Ureter (tissue), 1 donor: Measurements from ENCODE around the gene RABGAP1. TPM values are rescaled to one million over a fixed set of nuclear protein-coding genes. Genes with fewer than 3 reads are reported as not detected.
A peak's percentile ranks its signal among the peaks of the same experiment; 100 is the strongest.

ENCODE experiments used
- DNase-seq: peaks from one replicate; pipeline ENCODE4 v3.0.0-alpha.2; 2020; ENCODE audit warnings: low spot score
- total RNA-seq: library from RNA; stranded (reverse); gene quantifications from one replicate; pipeline ENCODE4 v1.2.4, GENCODE V29; 2023
- donor health status: DM: yes; HTN: yes; CAD: no.

RABGAP1 gene
- total RNA-seq, 1 donor from 2014 or later, result 96.4 TPM

GRCh38 chr9:123109540-123110279 lies 168.9 kb downstream of the RABGAP1 start:
- no peak for DNase-seq

DNA sequence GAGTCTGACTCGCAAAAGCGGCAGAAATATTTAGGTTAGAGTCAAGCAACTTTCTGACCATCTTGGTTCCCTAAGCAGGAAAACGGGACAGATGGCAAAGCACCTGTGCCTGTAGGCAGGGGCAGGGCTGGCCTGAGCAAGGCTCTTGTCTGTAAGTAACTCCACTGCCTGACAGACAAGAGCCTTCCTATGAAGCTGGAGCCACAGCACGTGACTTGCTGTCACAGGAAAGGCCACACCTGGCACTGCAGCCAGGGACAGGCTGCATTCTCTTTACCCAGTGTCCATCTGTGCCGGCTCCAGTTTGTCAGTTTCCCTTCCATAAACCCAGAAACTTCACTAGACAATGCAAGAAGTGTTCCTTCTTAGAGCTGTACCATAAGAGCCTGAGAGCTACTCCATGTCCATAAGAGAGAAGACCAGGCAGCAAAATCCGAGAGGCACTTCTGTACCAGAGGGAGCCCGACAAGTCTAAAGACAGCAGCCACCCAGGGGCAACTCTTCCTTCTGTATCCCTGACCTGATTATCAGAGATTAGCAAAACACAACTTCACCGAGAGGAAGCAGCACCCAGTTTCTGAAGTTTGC lies 170.7 kb downstream of the RABGAP1 start:
- no peak for DNase-seq

DNA sequence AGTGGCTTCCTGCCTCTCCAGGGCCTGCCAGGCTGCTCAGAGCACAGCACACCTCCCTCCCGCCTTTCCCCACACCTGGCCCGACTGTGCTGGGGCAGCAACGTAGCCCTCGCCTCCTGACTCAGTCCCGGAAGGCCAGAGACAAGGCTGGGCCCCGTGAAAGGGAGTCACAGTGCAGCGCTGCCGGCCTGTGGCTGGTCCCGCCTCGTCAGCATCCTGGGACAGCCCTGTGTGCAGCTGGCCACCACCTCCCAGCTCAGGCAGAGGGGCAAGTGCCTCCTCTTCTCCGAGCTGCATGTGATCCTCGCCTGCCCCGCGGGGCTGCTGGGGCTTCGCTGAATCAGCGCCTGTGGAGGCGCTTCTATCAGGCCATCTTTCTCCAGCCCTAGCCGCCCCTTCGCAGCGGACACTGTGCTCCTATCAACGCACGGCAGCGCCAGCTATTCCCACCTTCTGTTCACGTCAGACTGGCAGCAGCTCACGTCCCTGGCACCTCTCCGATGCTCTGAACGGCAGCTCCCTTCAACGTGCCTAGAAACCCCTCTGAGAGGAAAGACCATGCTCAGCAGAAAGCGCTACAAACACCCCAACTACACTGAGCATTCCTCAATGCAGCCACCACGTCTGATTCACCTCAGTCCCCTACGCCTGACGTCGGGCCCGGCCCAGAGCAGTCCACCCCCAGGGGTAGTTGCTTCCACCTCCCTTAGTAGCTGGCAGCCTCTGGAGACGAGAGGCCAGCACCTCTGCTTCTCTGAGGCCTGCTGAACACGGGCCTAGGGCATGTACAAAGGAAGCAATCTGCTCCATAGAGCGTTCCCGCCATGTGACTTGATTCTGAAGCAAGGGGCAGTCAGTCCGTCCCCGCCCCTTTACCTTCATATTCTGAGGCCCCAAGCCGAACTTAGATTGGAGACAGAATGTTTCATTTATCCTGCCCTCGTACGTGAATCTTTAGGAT lies 171.5 kb downstream of the RABGAP1 start:
- DNase-seq, result peak; percentile 75

DNA sequence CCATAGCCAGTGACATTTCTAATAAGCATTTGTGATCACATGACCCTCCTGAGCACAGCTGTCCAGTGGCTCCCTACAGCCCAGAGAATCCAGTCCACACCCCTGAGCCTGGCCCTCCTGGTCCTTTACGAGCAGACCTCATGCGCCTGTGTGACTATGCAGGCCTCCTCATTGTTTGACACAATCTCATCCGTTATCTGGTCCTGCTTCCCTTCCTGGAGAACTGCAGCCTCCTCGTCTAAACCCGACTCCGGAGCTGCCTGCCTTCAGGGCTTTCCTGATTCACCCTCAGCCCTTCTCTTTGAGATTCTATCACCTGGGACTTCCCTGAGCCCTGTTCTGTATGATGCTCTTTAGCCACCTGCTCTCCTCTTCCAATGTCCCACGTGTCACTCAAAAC lies 172.4 kb downstream of the RABGAP1 start:
- DNase-seq, result no peak

GRCh38 chr9:123115146-123115913 lies 174.5 kb downstream of the RABGAP1 start:
- no peak for DNase-seq

GRCh38 chr9:123116036-123116435 lies 175.2 kb downstream of the RABGAP1 start:
- no peak for DNase-seq

DNA sequence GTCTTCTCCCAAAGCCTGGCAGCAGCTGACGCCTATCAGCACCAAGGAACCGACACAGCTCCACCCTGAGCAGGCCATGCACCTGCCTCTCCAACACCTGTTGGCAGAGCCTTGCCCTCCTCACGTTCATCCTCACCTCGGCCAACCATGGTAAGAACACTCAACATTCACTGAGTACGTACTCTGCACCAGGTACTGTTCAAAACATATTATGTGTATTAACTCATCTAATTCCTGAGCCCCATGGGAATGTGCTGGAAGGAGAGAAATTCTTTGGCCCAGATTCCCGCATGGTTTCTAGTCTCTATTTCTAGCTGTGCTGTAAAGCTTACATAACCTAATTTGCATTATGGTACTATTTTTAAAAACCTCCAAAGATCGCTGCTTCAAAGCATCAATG lies 178.7 kb downstream of the RABGAP1 start:
- no peak for DNase-seq

GRCh38 chr9:123120131-123120530 lies 179.3 kb downstream of the RABGAP1 start:
- no peak for DNase-seq

GRCh38 chr9:123120953-123121352 lies 180.1 kb downstream of the RABGAP1 start:
- no peak for DNase-seq

- no peak for DNase-seq
Measured at GRCh38 chr9:123121457-123121856, 180.6 kb downstream of the RABGAP1 start.

- no peak for DNase-seq
Measured at GRCh38 chr9:123127512-123128075, 186.8 kb downstream of the RABGAP1 start.

DNA sequence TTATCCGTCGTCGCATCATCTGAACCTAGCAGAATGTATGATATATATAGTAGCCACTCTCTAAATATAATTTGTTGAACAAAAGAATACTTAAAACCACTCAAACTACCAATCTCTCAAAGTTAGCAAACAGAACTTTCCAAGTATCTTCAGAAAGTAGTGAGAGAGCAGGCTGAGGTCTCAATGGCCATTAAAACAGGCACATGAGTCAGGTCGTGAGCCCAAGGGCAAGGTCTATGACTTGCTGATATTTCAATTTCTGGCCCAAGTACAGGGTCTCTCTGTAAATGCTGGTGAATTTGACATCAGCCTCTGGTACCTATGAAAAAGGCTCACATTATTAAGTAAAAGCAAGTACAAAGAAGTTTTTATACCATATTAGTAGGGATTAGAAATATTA lies 187.8 kb downstream of the RABGAP1 start:
- DNase-seq, result no peak

DNA sequence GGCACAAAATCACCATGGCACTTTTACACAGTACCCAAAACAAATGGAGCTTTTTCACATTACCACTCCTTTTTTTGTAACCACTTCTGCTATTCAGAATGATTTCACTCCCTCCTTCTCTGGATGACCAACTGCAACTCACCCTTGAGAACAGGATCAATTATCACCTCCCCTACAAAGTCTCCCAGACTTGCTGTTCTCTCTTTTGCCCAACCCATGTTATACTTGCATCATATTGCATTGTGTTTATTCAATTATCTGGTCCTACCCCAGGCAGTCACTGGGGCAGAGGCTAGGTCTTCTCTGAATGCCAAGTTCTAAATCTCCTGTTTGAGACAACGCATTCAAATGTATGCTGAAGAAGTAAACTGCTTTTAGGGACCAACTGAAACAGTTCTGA lies 188.6 kb downstream of the RABGAP1 start:
- DNase-seq, result no peak

DNA sequence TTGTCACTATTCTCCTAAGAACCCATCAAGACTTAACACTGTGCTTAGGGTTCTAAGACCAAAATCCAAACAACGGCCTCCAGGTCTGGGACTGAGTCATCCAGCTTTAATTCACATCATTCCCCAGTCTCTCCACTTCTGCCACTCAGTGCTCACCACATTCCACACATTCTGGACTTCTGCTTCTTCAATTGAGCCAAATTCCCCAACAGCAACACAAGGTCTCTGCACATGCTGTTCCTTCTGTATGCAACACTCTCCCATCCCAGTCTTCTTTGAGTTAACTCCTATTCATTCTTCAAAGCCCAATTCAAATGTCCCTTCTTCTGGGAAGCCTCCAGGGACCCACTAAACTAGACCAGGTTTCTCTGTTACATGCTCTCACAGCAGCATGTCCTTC lies 190.4 kb downstream of the RABGAP1 start:
- DNase-seq, result no peak

- DNase-seq, result no peak
Measured at GRCh38 chr9:123131993-123132392, 191.2 kb downstream of the RABGAP1 start.

DNA sequence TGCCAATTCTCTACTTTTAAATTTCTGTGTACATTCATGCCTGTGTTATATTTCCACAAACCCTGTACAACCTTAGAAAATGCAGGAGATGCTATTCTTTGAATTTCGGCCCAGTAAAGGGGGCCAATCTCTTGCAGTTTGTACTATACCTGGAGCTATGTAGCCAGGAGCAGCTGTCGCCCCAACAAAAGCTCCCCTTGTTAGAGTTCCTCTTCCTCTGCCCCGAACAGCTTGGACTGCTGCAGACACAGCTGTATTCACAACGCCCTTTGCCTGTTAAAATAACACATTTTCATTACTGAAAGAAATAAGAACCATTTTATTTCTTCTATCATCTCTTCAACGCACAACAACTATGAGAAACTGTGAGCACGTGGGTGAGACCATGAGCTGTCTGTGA lies 191.9 kb downstream of the RABGAP1 start:
- no peak for DNase-seq

DNA sequence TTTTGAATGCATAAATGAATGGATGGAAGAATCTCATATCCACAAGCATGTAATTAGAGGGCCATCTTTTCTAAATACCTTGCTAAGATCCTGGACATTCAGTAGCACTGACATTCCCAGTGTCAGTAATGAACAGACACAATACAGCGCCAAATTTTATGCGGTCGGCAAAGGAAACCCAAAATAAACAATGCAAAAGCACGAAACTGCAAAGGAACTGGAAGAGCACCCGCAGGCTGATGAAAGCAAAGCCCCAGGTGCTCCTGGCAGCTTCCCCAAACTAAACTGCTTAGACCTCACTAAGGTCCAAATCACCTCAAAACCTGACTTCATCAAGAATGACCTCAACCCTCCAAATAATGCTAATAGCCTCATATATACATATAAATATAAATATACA lies 194.6 kb downstream of the RABGAP1 start:
- DNase-seq, result no peak

DNA sequence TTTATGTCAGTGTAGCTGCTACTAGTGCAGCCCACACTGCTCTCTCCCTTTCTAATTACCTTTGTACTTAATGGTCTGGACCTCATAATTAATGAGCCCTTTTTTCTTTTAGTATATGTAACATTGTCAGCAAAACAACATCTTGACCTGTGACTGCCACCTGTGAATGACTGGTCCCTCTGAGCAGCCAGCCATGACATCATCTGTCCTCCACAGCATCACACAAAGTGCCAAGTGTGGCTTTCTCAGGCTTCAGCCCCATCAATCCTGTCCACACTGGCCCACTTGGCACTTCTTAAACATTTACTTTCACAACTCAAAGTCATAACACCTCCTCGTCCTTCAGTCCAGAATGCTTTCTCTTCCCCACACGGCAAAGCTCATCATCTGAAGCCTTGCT lies 197.3 kb downstream of the RABGAP1 start:
- no peak for DNase-seq

- DNase-seq, result no peak
Measured at GRCh38 chr9:123149067-123149466, 208.2 kb downstream of the RABGAP1 start.

GRCh38 chr9:123150708-123151503 lies 210.1 kb downstream of the RABGAP1 start:
- no peak for DNase-seq
